ENCODE results near the gene RASGRF1. TPM values are rescaled to one million over a fixed set of nuclear protein-coding genes. Genes with fewer than 3 reads are reported as not detected.

RASGRF1 gene
- total and polyA plus RNA-seq, 2 donors (not counting 1 experiment from before 2014, with no cell fraction given): 1.0 to 9.4 TPM

DNA sequence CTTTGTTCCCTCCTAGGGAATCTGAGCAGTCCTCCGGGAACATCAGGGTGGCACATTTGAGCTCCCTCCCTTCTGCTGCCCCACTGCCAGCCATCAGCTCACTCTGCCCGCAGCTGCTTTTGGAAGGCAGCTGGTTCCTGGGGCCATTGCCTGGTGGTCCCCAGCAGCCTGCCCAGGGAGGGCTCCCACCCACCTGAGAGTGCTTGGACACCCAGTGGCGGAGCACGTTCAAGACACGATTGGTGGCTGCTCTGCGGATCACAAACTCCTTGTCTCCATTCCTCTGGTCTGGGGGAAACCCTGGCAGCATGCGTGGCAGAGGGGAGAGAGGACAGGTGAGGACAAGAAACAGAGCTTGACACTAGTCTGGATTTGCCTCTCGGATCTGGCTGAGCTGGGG, 92.1 kb downstream of the RASGRF1 start:
- Histone ChIP-seq H3K4me3 (ENCODE audit: control extremely low read depth in 1 of 5, extremely low read depth in 1 of 5, insufficient read depth in 1 of 5, low read depth in 2 of 5, low read length in 4 of 5) (no peak overlapping the region), H3K36me3 (replicated peaks in 1 of 2; ENCODE audit: control extremely low read depth in 1 of 2, control insufficient read depth in 1 of 2, extremely low read depth in 1 of 2, insufficient read depth in 2 of 2, low read length in 1 of 2) (no peaks in the 10 kb centered on the region), H3K27me3 (replicated peaks in 1 of 4; ENCODE audit: control extremely low read depth in 1 of 4, control insufficient read depth in 3 of 4, insufficient read depth in 4 of 4, low read length in 3 of 4) (no peaks in the 10 kb centered on the region), H3K27ac (ENCODE audit: low read length in 2 of 2) (no peak overlapping the region), H3K9ac (ENCODE audit: low read length) (no peak overlapping the region), H4K20me1 (ENCODE audit: control insufficient read depth, insufficient read depth, low read length, poor library complexity, severe bottlenecking) (no peaks in the 10 kb centered on the region), H3K4me2 (replicated peaks; ENCODE audit: low read depth, low read length, poor library complexity, severe bottlenecking) (no peak overlapping the region), H3K9me3 (ENCODE audit: control extremely low read depth in 1 of 3, control insufficient read depth in 2 of 3, insufficient read depth in 1 of 3, low read length in 2 of 3) (no peaks in the 10 kb centered on the region), H2AFZ (ENCODE audit: insufficient read depth, low read depth, low read length, poor library complexity, severe bottlenecking) (no peak overlapping the region), H3K79me2 (ENCODE audit: control insufficient read depth, insufficient read depth, low read length) (no peaks in the 10 kb centered on the region), H3K4me1 (ENCODE audit: control insufficient read depth in 2 of 2, insufficient read depth in 2 of 2, low read length in 2 of 2) (peaks cover under 1 to 4% of the 10 kb centered on the region in 2 donors)
- intact Hi-C loops (cut with micrococcal nuclease): no loop called here
- DNase-seq: no peak
- CTCF ChIA-PET: interaction anchor here (1.0 to 2.0 kb wide), 4 partner anchors 13 to 88 kb away, joined by 3 to 5 read pairs (median 4); no protein-coding TSS in a partner anchor
- no peak for ATAC-seq (ENCODE audit: low read depth)
- TF ChIP-seq EZH2 (IDR thresholded peaks at IDR 0.05; ENCODE audit: borderline replicate concordance, insufficient read depth, low read depth, low read length, poor library complexity, severe bottlenecking): no peak
- TF ChIP-seq, protein P1, sequence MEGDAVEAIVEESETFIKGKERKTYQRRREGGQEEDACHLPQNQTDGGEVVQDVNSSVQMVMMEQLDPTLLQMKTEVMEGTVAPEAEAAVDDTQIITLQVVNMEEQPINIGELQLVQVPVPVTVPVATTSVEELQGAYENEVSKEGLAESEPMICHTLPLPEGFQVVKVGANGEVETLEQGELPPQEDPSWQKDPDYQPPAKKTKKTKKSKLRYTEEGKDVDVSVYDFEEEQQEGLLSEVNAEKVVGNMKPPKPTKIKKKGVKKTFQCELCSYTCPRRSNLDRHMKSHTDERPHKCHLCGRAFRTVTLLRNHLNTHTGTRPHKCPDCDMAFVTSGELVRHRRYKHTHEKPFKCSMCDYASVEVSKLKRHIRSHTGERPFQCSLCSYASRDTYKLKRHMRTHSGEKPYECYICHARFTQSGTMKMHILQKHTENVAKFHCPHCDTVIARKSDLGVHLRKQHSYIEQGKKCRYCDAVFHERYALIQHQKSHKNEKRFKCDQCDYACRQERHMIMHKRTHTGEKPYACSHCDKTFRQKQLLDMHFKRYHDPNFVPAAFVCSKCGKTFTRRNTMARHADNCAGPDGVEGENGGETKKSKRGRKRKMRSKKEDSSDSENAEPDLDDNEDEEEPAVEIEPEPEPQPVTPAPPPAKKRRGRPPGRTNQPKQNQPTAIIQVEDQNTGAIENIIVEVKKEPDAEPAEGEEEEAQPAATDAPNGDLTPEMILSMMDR (IDR thresholded peaks at IDR 0.05): no peak
- no peaks in the 10 kb centered on the region for H3K27me3 Mint-ChIP-seq
- WGBS (ENCODE audit: insufficient coverage): 97% methylated on average over 8 of the region's 8 CpGs
- no peaks in the 10 kb centered on the region for H3K9me3 Mint-ChIP-seq (ENCODE audit: insufficient read depth)
- peaks cover 7% of the 10 kb centered on the region for H3K4me1 Mint-ChIP-seq
- POLR2A ChIA-PET: no interaction called here
- no peak overlapping the region for H3K4me3 Mint-ChIP-seq
- peak overlapping the region; percentile 24 for H3K27ac Mint-ChIP-seq

DNA sequence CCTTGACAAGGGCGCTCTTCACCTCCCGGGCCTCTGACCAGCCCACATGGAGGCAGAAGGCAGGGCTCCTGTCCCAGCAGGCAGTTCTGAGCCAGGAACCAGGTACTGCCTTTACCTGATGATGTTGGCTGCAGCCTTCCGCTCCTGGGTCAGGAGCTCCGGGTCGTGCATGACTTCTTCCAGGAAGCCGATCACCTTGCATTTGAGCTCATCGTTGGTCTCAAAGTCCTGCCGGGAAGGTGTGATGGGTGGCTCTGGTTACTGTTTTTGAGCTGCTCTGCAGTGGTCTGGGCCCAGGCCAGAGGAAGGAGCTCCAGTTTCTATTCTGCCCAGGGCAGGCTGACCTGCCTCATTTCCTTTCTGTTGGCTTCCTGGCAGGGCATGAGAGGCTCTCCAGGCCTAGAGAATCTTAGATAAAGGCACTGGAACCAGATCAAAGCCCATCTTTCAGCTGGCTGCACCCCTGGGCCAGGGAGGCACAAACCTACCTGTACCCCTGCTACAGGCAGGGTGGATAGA, 92.5 kb downstream of the RASGRF1 start:
- H3K4me1 Mint-ChIP-seq: peaks cover 7% of the 10 kb centered on the region
- no peaks in the 10 kb centered on the region for H3K9me3 ChIP-seq (ENCODE audit: control extremely low read depth in 1 of 3, control insufficient read depth in 2 of 3, insufficient read depth in 1 of 3, low read length in 2 of 3)
- H4K20me1 ChIP-seq (ENCODE audit: control insufficient read depth, insufficient read depth, low read length, poor library complexity, severe bottlenecking): no peaks in the 10 kb centered on the region
- DNase-seq (no peak), ATAC-seq (ENCODE audit: low read depth) (no peak)
- H3K4me3 ChIP-seq (ENCODE audit: control extremely low read depth in 1 of 5, extremely low read depth in 1 of 5, insufficient read depth in 1 of 5, low read depth in 2 of 5, low read length in 4 of 5): no peak overlapping the region
- no peaks in the 10 kb centered on the region for H3K27me3 Mint-ChIP-seq
- POLR2A ChIA-PET: interaction anchor here (0.6 kb wide), 1 partner anchor 58 kb away, joined by 3 read pairs; no protein-coding TSS in a partner anchor
- H3K79me2 ChIP-seq (ENCODE audit: control insufficient read depth, insufficient read depth, low read length): no peaks in the 10 kb centered on the region
- no peak overlapping the region for H3K27ac ChIP-seq (ENCODE audit: low read length in 2 of 2)
- 86% methylated on average over 8 of the region's 8 CpGs for WGBS (ENCODE audit: insufficient coverage)
- no peaks in the 10 kb centered on the region for H3K36me3 ChIP-seq (replicated peaks in 1 of 2; ENCODE audit: control extremely low read depth in 1 of 2, control insufficient read depth in 1 of 2, extremely low read depth in 1 of 2, insufficient read depth in 2 of 2, low read length in 1 of 2)
- H3K4me2 ChIP-seq (replicated peaks; ENCODE audit: low read depth, low read length, poor library complexity, severe bottlenecking): no peak overlapping the region
- H3K4me1 ChIP-seq (ENCODE audit: control insufficient read depth in 2 of 2, insufficient read depth in 2 of 2, low read length in 2 of 2): peaks cover 0 to 3% of the 10 kb centered on the region in 2 donors
- CTCF ChIA-PET: interaction anchor here (0.7 to 2.0 kb wide), 6 partner anchors 13 to 188 kb away, joined by 3 to 5 read pairs (median 4); no protein-coding TSS in a partner anchor
- intact Hi-C loops (cut with micrococcal nuclease): no loop called here
- H3K27ac Mint-ChIP-seq: no peak overlapping the region
- TF ChIP-seq, protein P1 (IDR thresholded peaks at IDR 0.05): no peak
- TF ChIP-seq EZH2 (IDR thresholded peaks at IDR 0.05; ENCODE audit: borderline replicate concordance, insufficient read depth, low read depth, low read length, poor library complexity, severe bottlenecking): no peak
- no peaks in the 10 kb centered on the region for H3K27me3 ChIP-seq (replicated peaks in 1 of 4; ENCODE audit: control extremely low read depth in 1 of 4, control insufficient read depth in 3 of 4, insufficient read depth in 4 of 4, low read length in 3 of 4)
- no peaks in the 10 kb centered on the region for H3K9me3 Mint-ChIP-seq (ENCODE audit: insufficient read depth)
- no peak overlapping the region for H3K4me3 Mint-ChIP-seq
- no peak overlapping the region for H3K9ac ChIP-seq (ENCODE audit: low read length)
- H2AFZ ChIP-seq (ENCODE audit: insufficient read depth, low read depth, low read length, poor library complexity, severe bottlenecking): no peak overlapping the region

All from B cell (primary cell).